LHCN-M2 (cell line): ENCODE data around the gene YIF1A. TPM values are rescaled to one million over a fixed set of nuclear protein-coding genes. Genes with fewer than 3 reads are reported as not detected.
"Not testable (repeated sequence)": the region's sequence is repeated elsewhere in the genome, so short reads cannot be mapped to it uniquely, and the experiment has no call there.

Source experiments
- DNase-seq: peaks from one replicate; pipeline ENCODE4 v3.0.0-alpha.2; 2012; ENCODE audit warnings: low read depth
- total RNA-seq: library from RNA; depleted of rRNA; stranded (reverse); fragments of >200 nt; gene quantifications from 2 replicates; pipeline ENCODE4 v1.2.3, GENCODE V29; 2014

YIF1A gene
- total RNA-seq, 1 experiment from 2014 or later = 120 TPM

DNA sequence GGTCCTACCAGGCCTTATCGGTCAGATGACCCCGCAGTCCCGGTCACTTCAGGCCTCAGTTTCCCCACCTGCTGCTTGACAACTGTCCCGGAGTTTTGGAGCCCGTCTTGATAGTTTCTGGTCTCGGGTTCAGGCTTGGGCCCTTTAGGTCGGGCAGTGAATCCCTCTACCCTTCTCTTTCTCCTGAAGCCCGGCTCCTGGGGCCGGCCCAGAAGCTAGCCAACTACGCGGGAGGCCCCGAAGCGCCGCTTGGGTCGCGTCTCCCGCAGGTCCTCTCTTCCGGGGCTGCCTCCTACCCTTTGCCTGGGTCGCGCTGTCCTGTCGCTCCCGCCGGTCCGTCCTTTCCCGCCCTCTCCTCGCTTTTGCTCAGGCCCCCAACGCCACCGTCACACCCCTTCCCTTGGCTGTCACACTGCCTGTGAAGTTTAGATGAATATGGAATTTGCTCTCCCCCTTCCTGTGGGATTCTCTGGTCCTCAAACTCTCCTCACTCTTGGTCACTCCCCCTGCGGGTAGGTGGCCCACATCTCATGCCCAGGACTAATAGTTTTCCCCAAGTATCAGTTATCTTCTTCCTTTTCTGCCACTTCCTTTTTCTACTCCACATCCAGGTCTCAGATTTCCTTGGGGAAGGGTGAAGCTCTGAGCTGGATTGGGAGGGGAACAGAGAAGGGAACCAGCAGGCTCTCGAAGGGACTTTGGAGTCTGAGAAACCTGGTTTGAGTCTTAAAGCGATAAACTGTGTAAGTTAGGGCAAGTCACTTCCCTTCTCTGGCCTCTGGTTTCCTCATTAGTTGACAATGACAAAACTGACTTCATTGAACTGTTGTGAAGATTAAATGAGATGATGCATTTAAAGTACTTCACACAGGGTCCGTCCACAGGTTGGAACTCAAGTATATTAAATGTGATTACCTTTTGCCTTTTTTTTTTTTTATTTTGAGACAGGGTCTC is 19.7 kb downstream of the YIF1A start:
- DNase-seq = peak; percentile 61

DNA sequence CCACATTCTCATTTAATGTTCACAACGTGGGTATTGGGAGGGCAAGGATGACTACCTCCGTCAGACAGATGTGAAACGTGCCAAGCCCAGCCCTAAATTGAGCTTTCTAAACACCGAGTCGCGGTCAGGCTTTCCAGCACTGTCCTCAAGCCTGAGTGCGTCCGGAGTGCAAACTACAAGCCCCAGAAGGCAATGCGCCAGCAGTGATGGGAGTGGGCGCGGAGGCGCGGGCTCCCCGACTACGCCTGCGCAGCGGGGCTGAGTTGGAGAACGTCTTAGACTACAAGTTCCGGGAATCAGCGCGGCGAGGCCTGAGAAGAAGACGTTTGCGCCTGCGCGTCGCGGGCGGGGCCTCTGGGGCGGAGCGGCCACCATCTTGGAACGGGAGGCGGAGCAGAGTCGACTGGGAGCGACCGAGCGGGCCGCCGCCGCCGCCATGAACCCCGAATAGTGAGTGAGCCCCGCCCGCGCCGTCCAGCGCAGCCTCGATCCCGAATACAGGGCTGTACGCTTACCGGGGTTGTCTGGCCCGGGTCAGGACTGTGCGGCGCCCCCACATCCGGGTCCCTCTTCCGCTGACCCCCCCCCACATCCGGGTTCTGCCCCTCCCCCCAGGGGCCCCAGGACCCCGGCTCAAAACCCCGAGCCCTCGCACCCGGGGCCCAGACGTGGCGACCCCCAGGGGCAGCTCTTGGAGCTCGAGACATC is 20.5 kb downstream of the YIF1A start, which contains the start of gene RAB1B:
RAB1B (plus strand) TSS at position 396 of the 708 bp plus-strand sequence; CDS start at position 437, 41 bp downstream.
- DNase-seq = peak; percentile 99

DNA sequence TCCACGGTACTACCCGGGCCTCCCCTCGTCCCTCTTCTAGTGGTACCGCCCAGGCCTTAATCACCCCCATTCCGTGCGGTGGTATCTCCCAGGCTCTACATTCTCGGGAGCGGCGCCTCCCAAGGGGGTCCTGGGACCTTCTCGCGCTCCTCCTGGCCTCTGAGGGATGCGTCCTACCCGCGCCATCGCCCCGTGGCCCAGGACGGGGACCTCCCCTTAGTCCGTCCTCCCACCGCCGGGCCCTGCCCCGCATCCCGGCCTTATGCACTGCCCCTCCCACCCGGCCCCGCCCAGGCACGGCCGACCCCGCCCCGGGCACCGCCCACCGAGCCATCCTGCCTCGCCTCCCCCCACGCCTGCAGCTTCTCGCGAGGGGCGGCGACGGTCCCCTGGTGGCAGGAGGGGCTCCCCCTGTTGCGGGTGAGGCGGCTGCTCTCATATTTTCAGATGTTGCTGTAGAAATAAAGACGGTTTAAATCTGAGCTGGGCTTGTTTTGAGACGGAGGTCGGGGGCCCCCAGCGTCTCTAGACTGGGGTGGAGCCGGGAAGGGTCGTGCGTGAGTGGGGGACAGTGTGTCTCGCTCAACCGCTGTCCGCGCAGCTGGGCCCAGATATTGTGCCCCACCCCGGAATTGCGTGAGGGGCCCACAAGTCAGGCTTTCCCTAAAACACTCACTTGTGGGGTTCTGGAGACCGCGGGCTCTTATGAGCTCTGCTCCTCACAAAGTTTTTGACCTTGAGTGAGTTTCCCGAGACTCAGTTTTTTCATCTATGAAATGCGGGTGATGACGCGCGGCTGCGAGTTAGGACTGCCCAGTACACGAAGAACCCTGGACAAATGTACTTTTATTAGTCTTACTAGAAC is 21.3 kb downstream of the YIF1A start:
- DNase-seq = peak; percentile 79

GRCh38 chr11:66267039-66267378 is 21.9 kb downstream of the YIF1A start:
- DNase-seq = no peak

DNA sequence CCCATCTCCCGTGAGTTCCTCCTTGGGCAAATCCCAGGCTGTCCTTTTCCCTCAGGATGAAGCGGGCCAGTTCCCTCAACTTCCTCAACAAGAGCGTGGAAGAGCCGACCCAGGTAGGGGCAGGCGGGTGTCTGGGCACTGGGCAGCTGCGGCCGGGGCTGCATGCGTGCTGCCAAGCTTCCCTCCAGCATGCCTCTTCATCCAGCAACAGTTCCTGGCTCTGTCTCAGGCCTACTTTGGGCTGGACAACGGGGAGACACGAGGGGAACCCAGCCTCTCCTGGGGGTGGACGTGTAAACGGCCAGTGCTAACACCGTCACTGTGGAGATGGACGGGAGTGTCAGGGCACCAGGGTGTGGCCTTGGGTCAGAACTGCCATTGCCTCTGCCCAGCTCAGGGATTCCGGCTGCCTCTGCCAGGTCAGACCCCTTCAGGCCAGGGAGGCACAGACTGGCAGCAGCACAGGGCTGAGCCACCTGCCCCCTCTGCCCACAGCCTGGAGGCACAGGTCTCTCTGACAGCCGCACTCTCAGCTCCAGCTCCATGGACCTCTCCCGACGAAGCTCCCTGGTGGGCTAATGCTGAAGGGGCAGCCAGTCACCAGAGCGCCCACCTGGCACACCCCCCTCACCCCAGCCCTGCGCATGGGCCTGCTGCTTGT is 22.4 kb downstream of the YIF1A start:
- DNase-seq = no peak

DNA sequence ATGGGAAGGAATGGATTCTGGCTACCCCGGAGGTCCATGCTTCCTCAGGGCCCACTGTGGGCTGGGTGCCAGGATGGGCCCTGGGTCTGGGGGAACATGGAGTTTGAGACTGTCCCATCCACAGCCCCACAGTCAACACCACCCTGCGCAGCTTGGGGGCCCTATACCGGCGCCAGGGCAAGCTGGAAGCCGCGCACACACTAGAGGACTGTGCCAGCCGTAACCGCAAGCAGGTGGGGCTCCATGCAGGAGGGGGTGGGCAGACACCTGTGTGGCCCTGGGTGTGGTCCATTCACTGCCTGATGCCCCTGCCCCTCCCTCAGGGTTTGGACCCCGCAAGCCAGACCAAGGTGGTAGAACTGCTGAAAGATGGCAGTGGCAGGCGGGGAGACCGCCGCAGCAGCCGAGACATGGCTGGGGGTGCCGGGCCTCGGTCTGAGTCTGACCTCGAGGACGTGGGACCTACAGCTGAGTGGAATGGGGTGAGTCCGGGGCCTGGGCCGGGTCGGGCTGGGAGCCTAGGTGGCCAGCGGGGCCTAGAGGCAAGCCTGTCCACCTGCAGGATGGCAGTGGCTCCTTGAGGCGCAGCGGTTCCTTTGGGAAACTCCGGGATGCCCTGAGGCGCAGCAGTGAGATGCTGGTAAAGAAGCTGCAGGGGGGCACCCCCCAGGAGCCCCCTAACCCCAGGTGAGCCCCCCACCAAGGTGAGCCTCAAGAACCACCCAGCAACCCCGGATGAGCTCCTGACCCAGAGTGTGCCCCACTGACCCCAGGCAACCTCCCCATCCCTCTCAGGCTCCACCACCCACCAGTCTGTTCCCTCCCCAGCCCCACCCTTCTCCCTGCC is 23.2 kb downstream of the YIF1A start:
- DNase-seq = no peak

DNA sequence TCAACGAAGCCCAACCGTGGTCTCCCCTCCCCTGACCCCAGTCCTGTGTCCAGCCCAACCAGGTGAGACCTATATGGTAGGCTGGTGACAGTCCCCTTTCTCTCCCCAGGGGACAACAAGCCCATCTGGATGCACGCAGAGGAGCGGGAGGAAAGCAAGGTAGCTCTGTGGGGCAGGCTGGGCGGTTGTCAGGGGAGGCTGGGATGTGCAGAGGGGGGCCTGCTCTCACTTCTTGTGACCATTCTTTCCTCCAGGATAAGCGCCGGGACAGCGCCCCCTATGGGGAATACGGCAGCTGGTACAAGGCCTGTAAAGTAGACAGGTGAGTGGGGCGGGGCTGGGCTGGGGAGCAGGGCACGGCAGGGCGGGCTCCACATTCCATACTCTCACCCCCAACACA is 24.0 kb downstream of the YIF1A start:
- DNase-seq = no peak

- DNase-seq = no peak
Measured at GRCh38 chr11:66264383-66264782, 24.6 kb downstream of the YIF1A start.

DNA sequence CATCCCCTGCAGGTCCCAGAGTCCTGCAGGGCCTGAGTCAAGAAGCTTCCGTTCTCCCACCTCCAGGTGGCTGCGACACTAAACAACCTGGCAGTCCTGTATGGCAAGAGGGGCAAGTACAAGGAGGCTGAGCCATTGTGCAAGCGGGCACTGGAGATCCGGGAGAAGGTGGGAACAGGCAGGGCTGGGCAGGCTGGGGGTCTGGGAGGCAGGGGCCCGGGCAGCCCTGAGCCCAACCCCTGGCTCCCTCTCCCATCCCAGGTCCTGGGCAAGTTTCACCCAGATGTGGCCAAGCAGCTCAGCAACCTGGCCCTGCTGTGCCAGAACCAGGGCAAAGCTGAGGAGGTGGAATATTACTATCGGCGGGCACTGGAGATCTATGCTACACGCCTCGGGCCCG is 25.2 kb downstream of the YIF1A start:
- DNase-seq = no peak

- no peak for DNase-seq
Measured at GRCh38 chr11:66263231-66263630, 25.7 kb downstream of the YIF1A start.

GRCh38 chr11:66262696-66263095 is 26.2 kb downstream of the YIF1A start:
- DNase-seq = no peak

DNA sequence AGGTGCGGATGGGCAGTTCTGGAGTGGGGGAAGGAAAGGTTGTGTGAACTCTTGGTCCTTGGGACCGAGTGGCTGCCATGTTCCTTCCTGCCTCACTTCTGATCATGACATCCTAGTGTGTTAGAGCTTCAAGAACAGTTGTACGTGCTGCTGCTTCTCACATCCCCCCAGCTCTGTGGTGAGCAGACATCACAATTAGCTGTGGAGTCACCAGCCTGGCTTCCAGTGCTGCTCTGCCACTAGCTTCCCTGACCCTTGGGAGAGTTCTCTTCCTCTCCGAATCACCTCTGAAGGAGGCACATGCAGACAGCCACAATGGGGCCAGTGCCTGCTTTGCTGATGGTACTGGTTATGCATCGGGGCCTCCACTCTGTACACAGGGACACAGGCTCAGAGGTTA is 26.8 kb downstream of the YIF1A start:
- DNase-seq = no peak

- no peak for DNase-seq
Measured at GRCh38 chr11:66261578-66261977, 27.4 kb downstream of the YIF1A start.

DNA sequence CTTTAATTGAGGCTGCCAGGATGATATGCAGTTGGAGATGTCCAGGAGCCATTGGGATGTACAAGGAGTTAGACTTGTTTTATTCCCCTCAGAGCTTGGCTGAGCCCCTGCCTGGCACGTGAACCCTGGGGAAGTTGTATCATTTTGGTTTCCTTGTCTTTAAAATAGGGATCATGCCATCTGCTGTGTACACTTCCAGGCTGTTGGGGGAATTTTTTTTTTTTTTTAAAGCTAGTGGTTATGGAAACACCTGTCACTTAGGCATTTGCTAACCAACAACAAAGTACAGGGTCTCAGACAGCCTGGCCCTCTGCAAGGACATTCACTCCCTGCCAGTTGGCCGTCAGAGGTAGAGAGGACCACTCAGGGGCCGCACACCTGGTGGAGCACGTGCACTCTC is 29.0 kb downstream of the YIF1A start:
- peak; percentile 53 for DNase-seq

DNA sequence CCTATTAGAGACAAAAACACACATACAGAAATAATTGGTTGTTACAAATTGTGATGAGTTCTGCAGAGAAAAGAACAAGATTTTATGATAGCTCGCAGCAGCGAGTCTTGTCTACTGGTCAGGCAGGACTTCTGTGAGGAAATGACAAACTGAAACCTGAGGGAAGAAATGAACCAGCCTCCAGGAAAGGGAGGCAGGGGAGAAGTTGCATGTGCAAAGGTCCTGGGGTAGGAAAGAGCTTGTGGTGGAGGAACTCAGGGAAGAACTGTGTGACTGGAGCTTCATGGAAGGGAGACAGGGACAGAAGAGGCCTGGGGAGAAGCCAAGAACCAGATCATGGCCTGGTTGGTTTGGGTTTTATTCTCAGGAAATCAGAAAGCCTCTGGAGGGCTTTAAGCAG is 29.7 kb downstream of the YIF1A start:
- DNase-seq = no peak

DNA sequence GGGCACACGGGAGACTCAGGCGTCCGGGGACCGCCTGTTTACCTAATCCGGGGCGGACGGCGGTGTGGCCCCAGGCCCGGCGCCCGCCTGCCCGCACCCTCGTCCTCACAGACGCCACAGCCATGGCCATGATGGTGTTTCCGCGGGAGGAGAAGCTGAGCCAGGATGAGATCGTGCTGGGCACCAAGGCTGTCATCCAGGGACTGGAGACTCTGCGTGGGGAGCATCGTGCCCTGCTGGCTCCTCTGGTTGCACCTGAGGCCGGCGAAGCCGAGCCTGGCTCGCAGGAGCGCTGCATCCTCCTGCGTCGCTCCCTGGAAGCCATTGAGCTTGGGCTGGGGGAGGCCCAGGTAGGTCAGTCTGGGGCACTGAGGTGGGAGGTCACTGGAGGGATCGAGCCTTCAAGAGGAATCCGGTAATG is 30.5 kb downstream of the YIF1A start:
- DNase-seq = no peak

- DNase-seq = not testable (repeated sequence)
Measured at GRCh38 chr11:66253081-66253480, 35.9 kb downstream of the YIF1A start.

DNA sequence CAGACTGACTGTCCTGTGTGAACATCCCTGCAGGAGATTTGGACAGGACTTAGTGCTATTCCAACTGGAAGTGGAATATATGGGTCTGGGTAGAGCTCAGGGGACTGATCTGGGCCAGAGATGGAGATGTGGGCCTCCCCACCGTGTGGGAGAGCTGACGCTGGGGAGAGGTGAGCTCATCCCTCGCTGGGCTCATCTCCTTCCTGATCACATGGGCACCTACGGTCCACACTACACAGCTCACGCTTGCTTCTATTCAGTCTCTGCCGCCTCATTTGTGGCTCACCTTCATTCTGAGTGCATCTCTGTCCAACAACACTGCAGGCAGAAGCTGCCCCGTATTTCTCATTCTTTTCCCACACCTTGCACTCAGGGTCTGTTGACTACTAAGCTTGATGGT is 37.1 kb downstream of the YIF1A start:
- no peak for DNase-seq

GRCh38 chr11:66248903-66249302 is 40.0 kb downstream of the YIF1A start:
- no peak for DNase-seq

- no peak for DNase-seq
Measured at GRCh38 chr11:66247801-66248200, 41.1 kb downstream of the YIF1A start.
